G401 (cell line): ENCODE results near the gene RECQL. TPM values are rescaled to one million over a fixed set of nuclear protein-coding genes. Genes with fewer than 3 reads are reported as not detected.
A peak's percentile ranks its signal among the peaks of the same experiment; 100 is the strongest.
"Not testable (repeated sequence)": the region's sequence is repeated elsewhere in the genome, so short reads cannot be mapped to it uniquely, and the experiment has no call there.

Source experiments
- DNase-seq: peaks from one replicate; pipeline ENCODE4 v3.0.0-alpha.2; 2015; ENCODE audit warnings: low spot score
- in situ Hi-C: cut with HindIII; loops from 2 replicates; pipeline ENCODE4 v1.10.0; 2016; ENCODE audit warnings: low sequenced_read_pairs, mixed read lengths
- total RNA-seq: library from RNA; depleted of rRNA; stranded (reverse); fragments of >200 nt; shearing (Covaris generic); gene quantifications from 2 replicates; pipeline ENCODE4 v1.2.3, GENCODE V29; 2014

The RECQL gene
- total RNA-seq, 1 experiment from 2014 or later, result 65.5 TPM

DNA sequence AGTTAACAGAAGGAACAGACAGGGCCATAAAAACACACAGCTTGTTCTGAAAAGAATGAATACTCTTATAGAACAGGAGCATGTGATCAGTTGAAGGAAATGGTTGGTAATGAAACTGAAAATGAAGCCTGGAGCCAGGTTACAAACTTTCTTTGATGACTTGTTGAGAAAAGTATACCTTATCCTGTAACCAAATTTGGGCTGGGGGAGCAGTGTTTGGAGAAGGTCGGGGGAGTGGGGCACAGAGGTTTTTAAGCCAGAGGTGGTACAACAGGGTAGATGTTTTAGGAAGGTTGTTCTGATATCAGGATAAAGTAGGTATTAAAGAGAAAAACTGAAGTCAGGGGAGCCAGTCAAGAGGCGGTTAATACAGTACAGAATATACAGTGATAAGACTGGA lies 8.3 kb upstream of the RECQL start:
- in situ Hi-C loops, result no loop called here
- DNase-seq, result no peak

DNA sequence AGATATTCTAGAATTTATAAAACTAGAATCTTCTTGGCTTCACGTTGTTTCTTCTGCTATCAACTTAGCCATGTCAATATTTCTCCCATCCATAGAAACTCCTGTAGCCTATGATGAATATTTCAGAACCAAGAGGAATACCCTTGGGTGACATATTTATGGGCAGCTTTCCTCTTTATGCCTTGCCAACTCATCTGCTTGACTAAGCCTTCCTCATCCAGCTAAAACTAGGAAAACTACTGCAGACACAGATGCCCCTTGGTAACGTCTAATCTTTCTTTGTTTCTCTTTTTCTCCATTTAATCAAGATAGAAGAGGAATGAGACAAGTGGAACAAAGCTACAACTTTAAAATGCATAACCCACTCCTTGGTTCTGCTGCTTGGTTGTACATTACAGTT lies 6.4 kb upstream of the RECQL start:
- in situ Hi-C loops, result no loop called here
- no peak for DNase-seq

DNA sequence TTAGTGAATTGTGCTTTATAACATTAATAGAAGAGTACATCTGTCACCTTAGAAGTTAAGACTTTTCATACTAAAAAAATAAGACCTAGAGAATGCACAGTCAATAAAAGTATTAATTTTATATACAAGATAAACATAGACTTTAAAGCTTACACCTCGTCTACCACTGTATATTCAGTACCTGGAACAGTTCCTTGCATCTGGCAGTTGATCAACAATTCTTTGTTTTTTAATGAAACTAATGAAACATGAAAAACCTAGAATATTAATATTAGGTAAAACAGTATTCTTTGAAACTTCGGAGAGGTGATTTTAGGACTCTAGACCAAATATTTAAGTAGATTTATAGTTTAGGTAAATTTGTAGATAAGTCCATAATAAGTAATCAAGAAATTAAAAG lies 4.5 kb upstream of the RECQL start:
- DNase-seq, result no peak
- in situ Hi-C loops, result no loop called here

DNA sequence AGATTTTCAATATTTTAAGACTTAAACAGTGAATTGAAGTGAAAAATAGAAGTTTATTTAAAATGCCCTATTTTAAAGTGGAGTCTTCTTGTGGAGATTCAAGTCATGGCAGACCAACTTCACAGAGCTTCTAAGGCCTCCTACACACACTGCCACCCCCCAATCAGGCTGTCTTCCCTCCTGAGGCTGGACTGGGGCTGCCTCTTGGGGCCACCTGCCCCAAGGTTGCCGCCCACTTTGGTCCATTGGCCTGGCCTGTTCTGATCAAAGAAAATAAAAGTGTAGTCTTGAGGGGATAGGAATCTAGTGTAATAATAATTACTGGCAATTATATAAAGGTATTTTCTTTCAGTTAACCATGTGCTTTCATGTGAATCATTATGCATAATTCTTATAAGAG lies 1.4 kb upstream of the RECQL start:
- no peak for DNase-seq
- in situ Hi-C loops, result no loop called here

DNA sequence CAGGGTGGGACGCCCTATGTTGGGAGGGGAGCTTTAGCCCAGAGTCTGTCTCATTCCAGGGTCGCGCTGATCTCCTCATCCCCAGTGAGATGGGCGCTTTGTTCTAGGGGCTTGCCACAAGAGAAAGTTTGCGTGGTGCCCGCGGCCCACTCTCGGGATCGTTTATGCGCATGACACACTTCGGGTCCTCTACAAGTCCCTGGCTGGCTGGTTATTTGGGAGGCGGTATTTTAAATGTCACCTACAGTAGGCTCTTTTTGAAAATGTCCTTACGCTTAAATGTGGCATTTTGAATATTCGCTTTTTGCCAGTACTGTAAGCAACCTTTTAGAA lies 695 bp upstream of the RECQL start:
- in situ Hi-C loops, result no loop called here
- DNase-seq, result peak; percentile 34

DNA sequence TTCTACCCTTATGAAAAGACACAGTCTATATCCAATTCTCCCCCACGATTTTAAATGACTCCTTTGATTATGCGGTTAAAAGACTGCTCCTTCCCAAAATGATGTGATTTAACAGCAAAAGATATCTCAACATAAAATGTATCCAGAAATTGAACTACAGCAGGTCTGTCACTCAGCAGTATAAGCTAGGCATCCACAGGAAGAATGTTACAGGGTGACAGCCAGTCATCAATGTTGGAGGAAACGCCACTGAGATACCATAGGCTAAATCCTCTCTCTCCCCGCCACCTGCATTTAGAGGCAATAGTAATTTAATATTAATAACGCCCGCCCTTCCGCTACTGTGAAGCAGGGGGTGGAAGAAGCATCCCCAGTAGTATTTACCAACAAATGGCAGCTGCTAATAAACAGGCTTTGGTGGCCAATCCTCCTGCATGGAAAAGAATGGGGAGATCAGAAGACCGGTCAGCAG lies 613 bp downstream of the RECQL start:
- in situ Hi-C loops, result no loop called here
- DNase-seq, result no peak

DNA sequence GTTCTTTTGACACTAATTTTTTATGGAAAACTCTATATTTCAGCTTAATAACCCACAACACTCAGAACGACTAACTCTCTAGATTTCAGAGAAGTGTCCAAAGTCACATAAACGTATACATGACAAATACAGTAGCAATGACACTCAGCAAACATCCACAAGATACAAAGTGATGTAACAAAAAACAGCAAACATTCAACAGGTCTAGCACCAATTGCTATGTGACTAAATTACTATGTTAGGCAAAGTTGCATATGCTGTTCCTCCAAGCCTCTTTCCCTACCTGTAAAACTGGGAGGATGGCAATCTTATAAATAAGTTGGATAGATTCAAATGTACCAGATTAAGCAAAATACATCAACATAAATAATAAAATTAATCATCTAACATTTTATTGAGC lies 1.7 kb downstream of the RECQL start:
- in situ Hi-C loops, result no loop called here
- no peak for DNase-seq

DNA sequence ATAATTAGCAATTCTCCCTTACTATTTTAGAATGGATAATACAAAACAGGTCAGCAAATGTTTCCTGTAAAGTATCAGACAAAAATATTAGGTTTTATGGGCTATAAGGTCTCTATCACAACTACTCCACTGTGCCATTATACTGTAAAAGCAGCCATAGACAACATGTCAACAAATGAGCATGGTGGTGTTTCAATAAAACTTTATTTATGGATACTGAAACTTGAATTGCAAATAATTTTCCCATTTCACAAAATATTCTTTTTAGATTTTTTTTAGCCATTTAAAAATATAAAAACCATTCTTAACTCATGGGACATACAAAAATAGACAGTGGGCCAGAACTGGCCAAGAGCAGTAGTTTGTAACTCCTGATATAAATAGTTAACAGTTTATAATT lies 15.4 kb downstream of the RECQL start:
- no peak for DNase-seq
- in situ Hi-C loops, result no loop called here

DNA sequence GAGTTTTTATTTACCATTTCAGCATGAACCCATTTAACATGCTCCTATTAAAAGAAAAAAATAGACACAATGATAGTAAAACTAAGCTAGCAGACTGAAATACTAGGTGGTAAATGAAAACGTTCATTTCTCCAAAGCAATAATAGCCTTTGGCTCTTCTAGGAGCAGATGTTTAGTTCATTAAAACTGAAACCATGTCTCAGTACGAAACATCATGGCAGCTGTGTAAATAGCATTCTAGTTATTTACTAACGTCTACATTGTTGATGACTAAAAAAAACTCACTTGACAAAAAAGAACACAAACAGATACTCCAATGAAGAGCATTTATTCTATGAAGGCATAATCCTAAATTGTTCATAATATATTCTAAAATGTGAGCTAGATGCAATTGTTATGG lies 17.9 kb downstream of the RECQL start:
- DNase-seq, result no peak
- in situ Hi-C loops, result no loop called here

DNA sequence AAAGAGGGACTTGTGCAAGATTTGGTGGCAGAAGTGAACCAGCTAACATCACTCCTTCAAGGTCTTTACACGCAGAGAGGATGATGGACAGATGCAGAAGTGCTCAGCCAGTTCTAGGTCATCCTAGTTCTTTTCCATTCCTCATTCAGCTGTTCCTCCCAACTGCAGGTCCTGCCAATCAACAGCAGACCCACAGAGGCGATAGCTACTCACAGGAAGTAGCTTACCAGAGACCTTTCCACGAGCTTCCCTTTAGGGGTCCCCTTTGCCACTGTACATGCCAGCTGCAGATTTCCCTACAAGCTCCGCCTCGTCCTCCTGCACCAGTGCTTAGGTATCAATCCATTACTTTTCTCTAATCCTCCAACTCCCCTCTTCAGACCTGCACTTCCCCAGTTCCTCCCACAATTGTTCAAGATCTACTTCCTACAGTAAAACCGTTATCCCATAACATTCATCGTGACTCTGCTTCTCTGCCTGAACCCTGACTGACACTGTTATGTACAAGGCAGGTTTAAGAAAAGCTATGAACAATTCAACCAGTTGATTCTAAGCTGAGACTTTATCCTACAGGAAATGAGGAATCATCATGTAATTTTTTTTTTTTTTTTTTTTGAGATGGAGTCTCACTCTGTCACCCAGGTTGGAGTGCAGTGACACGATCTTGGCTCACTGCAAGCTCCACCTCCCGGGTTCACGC lies 22.5 kb downstream of the RECQL start:
- in situ Hi-C loops, result no loop called here
- DNase-seq, result no peak

DNA sequence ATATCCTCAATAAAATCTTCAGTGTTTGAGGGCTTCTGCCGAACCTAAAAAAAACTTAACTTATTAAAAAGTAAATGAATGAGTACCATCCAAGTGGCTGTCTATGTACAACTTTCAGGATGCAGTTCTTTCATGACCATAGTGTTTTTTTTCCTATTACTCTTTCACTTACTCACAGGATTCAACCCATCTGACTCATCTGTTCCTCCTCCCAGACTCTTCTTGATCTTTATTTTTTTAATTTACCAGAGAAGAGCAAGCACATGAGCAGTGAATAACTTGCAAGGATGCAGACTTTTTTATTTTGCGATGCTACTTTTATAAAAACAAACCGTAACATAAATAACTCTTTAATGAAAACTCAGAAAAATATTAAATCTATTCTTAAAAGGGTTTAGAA lies 24.5 kb downstream of the RECQL start:
- in situ Hi-C loops, result no loop called here
- no peak for DNase-seq

DNA sequence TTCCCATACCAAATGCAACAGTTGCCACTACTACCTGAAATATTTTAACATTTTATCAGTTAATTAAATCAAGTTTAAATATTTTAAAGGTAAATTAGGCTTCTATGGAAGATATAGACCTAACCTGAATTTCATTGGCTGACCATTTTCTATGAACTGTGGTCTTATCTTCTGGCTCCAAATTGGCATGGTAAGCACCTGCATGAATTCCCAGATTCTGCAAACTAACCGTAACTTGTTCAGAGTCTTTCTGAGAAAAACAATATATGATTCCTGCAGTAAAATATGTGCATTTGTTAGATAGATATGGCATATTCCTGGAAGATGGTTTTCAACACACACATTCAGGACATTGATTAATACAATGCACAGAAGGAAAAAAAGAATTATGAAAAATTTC lies 25.9 kb downstream of the RECQL start:
- in situ Hi-C loops, result no loop called here

DNA sequence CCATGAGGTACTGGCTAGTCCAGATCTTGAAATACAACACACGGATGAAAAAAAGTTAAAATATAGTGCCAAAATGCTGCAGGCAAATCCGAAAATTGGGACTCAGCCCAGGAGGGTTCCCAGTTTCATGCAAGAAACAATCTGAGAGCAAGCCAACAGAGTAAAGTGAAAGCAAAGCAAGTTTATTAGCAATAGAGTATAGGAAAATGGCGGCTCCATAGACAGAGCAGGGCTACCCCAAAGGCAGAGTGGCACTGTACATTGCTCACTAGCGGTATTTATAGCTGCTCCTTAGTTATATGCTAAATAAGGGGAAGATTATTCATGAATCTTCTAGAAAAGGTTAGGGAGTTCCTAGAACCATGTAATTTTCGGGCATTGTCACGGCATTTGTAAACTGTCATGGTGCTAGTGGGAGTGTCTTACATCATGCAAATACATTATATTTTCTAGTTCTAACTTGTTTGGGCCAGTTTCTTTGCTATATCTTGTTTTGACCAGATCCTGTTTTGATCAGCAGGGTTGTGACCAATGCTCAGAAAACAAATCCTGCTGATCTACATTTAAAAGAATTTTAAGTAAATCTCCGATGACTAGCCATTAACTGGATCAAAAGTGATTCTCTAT lies 29.1 kb downstream of the RECQL start:
- DNase-seq, result peak; percentile 11
- in situ Hi-C loops, result no loop called here

More for the DNA sequence above, 25.9 kb downstream of the RECQL start:
- DNase-seq, result no peak

DNA sequence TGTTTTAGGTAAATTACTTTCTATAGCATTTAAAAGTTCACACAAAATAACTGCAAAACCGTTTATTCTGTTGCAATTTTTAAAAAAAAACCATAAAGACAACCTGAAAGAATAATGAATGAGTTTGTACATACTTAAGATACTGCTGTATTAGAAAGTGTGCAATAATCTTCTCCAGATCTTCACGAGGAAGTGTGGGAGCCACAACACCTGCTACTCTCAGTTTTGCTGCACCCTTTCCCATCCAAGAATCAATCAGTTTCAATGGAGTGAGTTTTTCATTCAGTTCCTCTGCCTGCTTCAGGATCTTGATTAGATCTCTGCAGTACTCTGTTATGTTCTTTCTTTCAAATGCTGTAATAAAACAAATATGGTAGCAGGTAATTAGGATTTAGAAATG lies 30.1 kb downstream of the RECQL start:
- in situ Hi-C loops, result no loop called here

DNA sequence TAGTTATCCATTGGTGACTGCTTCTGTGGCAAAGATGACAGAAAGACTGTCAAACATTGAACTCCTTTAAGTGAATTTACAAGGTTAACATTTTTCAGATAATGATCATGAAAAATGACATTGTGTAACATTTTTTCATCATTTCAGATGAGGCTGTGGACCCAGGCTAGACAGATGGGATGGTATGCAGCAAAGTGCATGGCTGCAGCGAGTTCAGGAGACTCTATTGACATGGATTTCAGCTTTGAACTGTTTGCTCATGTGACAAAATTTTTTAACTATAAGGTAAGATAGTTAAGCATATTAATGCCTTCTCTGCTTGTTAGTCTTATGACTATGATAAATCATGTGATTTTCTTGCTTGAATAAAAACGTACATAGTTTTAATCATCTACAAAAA lies 34.1 kb downstream of the RECQL start:
- DNase-seq, in situ Hi-C loops: not testable (repeated sequence)

More for the DNA sequence above, 30.1 kb downstream of the RECQL start:
- no peak for DNase-seq

DNA sequence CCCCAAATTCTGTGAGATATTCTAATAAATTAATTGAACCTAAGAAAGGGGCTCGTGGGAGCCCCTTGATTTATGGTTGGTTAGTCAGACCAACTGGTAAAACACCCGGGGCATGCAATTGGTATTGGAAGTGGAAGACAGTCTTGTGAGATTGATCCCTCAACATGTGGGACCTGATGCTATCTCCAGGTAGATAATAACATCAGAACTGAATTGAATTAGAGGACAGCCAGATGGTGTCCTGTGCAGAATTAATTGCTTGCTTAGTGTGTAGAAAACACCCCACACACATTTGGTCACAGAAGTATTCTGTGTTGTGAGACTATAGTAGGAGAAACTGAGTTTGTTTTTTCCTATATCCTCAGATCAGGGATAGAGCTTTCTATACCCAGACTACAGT lies 42.0 kb downstream of the RECQL start:
- in situ Hi-C loops, result no loop called here
- DNase-seq, result no peak

DNA sequence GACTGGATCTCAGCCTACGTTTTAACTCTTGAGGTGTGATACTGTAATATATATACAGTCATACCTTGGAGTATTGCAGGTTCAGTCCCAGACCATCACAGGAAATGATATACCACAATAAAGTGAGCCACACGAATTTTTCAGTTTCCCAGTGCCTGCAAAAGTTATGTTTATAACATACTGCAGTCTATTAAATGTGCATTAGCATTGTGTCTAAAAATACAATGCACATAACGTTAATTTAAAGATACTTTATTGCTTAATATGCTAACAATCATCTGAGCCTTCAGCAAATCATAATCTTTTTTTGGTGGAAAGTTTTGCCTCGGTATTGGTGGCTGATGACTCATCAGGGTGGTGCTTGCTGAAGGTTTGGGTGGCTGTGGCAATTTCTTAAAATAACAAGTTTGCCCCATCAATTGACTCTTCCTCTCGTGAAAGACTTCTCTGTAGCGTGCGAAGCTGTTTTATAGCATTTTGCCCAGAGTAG lies 45.1 kb downstream of the RECQL start:
- in situ Hi-C loops, result no loop called here
- no peak for DNase-seq

DNA sequence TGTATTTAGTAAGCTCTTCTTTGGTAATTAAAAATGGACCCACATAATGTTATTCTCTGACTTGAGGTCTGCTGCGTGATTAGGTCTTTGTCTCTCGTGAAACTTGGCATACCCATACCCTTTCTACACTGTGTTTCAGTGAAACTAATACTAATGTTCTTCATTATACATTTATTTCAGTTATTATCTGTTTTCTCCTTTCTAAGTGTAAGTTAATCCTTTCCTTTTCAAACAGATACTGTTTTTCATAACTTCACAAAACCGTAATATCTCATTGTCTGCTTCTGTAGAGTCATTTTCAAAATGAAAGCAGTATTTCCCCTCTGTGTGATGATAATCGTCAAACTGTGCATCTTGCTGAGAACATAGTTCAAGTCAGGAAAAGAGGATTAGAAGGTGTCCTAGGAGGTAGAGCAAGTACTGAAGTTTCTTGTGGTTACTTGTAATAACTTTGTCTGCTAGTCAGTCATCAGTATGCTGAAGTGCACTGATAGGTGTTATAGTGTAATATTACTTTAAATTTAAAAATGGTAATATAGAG lies 48.1 kb downstream of the RECQL start:
- no peak for DNase-seq
- in situ Hi-C loops, result no loop called here

DNA sequence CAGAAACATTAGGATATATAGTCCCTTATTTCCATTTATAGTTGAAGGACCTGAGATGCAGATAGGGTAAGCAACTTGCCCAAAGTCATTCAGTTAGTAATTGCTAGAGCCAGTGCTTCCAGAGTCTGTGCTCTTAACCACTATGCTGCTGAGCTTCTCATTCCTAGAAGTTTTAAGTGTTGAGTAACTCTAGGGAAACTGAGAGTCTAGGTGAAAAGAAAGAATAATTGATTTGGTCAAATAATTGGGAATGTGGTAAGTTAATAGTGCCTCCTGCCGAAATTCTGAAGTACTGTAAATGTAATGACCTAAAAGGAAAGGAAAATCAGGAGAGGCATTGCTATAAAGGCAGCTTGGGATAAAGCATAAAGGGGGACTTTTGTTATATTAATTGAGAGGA lies 49.9 kb downstream of the RECQL start:
- in situ Hi-C loops, result no loop called here
- DNase-seq, result no peak

DNA sequence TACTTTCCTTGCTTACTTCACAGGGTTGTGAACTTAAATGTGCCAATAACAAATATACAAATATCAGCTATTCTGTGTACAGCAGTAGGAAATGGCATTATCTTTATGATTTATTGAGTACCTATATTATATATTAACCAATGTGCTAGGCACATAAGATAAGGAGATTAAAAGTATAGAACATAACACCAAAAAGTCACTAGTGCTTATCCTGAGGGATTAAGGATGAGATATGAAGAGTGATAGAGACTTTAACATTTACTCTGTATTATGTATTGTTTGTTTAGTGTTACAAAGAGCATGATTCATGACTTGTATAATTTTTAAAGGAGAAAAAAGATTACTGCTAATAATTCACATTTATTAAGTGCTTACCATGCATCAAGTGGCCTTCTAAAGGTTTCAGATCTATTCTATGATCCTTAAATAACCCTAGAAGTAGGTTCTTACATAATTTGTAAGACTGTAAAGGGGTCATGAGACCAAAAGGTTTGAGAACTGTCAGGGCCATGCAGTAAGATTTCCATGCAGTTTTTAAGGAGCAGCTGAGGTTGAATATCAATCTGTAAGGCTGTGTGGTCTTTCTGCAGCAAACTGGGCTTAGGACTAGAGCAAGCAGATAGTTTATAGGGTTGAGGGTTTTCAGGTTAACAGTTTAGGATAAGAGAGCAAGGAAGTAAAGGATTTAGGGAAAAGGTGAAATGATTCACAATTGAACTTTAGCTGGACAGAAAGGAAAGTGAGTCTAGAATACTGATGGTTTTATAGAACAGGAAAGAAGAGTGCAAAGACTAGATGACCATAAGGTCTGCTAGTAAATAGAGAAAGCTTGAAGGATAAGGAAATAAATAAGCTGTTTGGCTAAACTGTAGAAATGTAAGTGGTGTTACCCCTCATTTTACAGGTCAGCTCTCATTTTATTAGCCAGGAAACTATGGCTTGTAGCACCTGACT lies 57.0 kb downstream of the RECQL start:
- no peak for DNase-seq
- in situ Hi-C loops, result no loop called here
